ENCODE results near the gene CNTN4. TPM values are rescaled to one million over a fixed set of nuclear protein-coding genes. Genes with fewer than 3 reads are reported as not detected.

CNTN4 gene
- total and polyA plus RNA-seq, 2 of the 8 experiments (the other 6 are each of a cell fraction or from before 2014, with no cell fraction given), result 0.41 to 2.2 TPM

DNA sequence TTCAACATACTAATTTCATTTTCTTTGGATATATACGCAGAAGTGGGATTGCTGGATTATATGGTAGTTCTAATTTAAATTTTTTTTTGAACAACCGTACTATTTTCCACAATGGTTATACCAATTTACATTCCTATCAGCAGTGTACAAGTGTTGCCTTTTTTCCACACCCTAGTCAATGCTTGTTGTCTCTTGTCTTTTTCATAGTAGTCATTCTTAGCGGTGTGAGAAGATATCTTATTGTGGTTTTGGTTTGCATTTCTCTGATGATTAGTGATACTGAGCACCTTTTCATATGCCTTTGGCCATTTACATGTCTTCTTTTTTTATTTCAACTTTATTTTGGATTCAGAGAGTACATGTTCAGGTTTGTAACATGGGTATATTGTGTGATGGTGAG lies 858.4 kb downstream of the CNTN4 start:
- Histone ChIP-seq H2AFZ (ENCODE audit: low read length) (no peak overlapping the region), H3K9ac (replicated peaks in 1 of 4; ENCODE audit: extremely low read depth in 1 of 4, low read depth in 3 of 4, low read length in 3 of 4) (no peak overlapping the region), H2AK5ac (ENCODE audit: low read depth, low read length) (no peak overlapping the region), H3K36me3 (ENCODE audit: control insufficient read depth in 2 of 4, insufficient read depth in 4 of 4, low read length in 3 of 4) (no peaks in the 10 kb centered on the region), H2BK20ac (ENCODE audit: low read length) (no peak overlapping the region), H3K14ac (ENCODE audit: insufficient read length) (no peak overlapping the region), H3K4ac (replicated peaks; ENCODE audit: insufficient read length, low read depth, low read length) (no peak overlapping the region), H4K5ac (ENCODE audit: insufficient read length, low read depth, low read length) (no peak overlapping the region), H3K23ac (ENCODE audit: insufficient read length) (no peak overlapping the region), H2BK120ac (replicated peaks; ENCODE audit: low read depth, low read length) (no peak overlapping the region), H3K79me1 (ENCODE audit: low read depth, low read length) (no peaks in the 10 kb centered on the region), H2BK15ac (ENCODE audit: low read length) (no peak overlapping the region), H3K27me3 (replicated peaks in 1 of 4; ENCODE audit: control insufficient read depth in 3 of 4, extremely low read depth in 1 of 4, insufficient read depth in 3 of 4, low read length in 3 of 4) (no peaks in the 10 kb centered on the region), H3K4me1 (replicated peaks in 1 of 4; ENCODE audit: control insufficient read depth in 3 of 4, insufficient read depth in 4 of 4, low read length in 3 of 4) (no peaks in the 10 kb centered on the region; a peak in 1 of 7 replicates), H2BK5ac (ENCODE audit: low read depth, low read length) (no peak overlapping the region), H3K23me2 (ENCODE audit: low read depth, low read length) (no peaks in the 10 kb centered on the region), H4K20me1 (replicated peaks in 1 of 2; ENCODE audit: control insufficient read depth in 1 of 2, insufficient read depth in 2 of 2, low read length in 2 of 2) (no peaks in the 10 kb centered on the region), H4K91ac (replicated peaks; ENCODE audit: insufficient read length, low read length) (no peak overlapping the region), H3K4me2 (ENCODE audit: insufficient read depth in 1 of 2, low read depth in 2 of 2, low read length in 2 of 2) (no peak overlapping the region), H3K56ac (replicated peaks; ENCODE audit: insufficient read length, low read depth, low read length) (no peak overlapping the region), H3K27ac (ENCODE audit: low read depth, low read length) (no peak overlapping the region), H4K8ac (ENCODE audit: extremely low read depth, insufficient read depth, low read length) (no peak overlapping the region), H3K79me2 (ENCODE audit: control insufficient read depth in 1 of 2, insufficient read depth in 2 of 2, low read length in 2 of 2) (no peaks in the 10 kb centered on the region), H3K18ac (ENCODE audit: extremely low read depth, low read length) (no peak overlapping the region), H3K4me3 (ENCODE audit: extremely low read depth in 1 of 4, insufficient read depth in 2 of 4, low read depth in 3 of 4, low read length in 4 of 4) (no peak overlapping the region), H2BK12ac (ENCODE audit: low read depth, low read length) (no peak overlapping the region), H3K9me3 (ENCODE audit: insufficient read depth in 2 of 2, low read depth in 1 of 2, low read length in 1 of 2) (no peaks in the 10 kb centered on the region)
- DNase-seq (ENCODE audit: low read depth in 1 of 2, low spot score in 2 of 2) (no peak), FAIRE-seq (no peak)
- CTCF ChIA-PET (ENCODE audit: partially characterized antibody), result no interaction called here
- WGBS, 2 experiments (ENCODE audit: extremely low coverage in 1 of 2, insufficient coverage in 1 of 2, insufficient read length in 1 of 2, insufficient replicate concordance in 2 of 2, low coverage in 1 of 2, low lambda C conversion rate in 2 of 2, missing lambda C conversion rate in 1 of 2), result 76% methylated on average over 3 of the region's 3 CpGs; no CpG with 5 or more reads in 1 of the 2 experiments
- TF ChIP-seq RXRA (IDR thresholded peaks at IDR 0.05; ENCODE audit: insufficient read depth, low read depth, low read length), result no peak
- TF ChIP-seq SUZ12 (IDR thresholded peaks at IDR 0.05; ENCODE audit: low read length), result no peak
- TF ChIP-seq HDAC6 (IDR thresholded peaks at IDR 0.05; ENCODE audit: low read depth, low read length), result no peak
- no peak for TF ChIP-seq SIX5 (IDR thresholded peaks at IDR 0.05; ENCODE audit: low read depth, low read length)
- POLR2A ChIA-PET (ENCODE audit: partially characterized antibody), result no interaction called here
